Stimulated activated naive CD8-positive, alpha-beta T cell treated with anti-CD3 and anti-CD28 coated beads, Interleukin-15, amount 100 ng/mL, for 72 hours (primary cell): ENCODE data around the gene C11orf71.

ENCODE experiments used
- ATAC-seq: fragments of 150-1000 bp; cut with Tn5 transposase; 2 replicates; pipeline ENCODE4 v1.10.0; 2021; ENCODE audit warnings: mild to moderate bottlenecking, moderate library complexity
- DNase-seq, 2 donors: peaks; one replicate each; pipeline ENCODE4 v3.0.0; 2021 to 2022
- H3K27ac Mint-ChIP-seq, 2 donors: one replicate each; pipeline ENCODE4 v1.8.0; 2022; ENCODE audit warnings: mild to moderate bottlenecking in 2 of 2, mixed read lengths in 2 of 2, moderate library complexity in 2 of 2
- H3K27me3 Mint-ChIP-seq: one replicate; pipeline ENCODE4 v1.8.0; 2022; ENCODE audit warnings: mixed read lengths
- H3K4me1 Mint-ChIP-seq: one replicate; pipeline ENCODE4 v1.8.0; 2022; ENCODE audit warnings: mild to moderate bottlenecking, mixed read lengths
- H3K4me3 Mint-ChIP-seq, 2 donors: one replicate each; pipeline ENCODE4 v1.8.0; 2022; ENCODE audit warnings: mild to moderate bottlenecking in 2 of 2, mixed read lengths in 2 of 2, moderate library complexity in 1 of 2
- H3K9me3 Mint-ChIP-seq, 2 donors: one replicate each; pipeline ENCODE4 v1.8.0; 2022; ENCODE audit warnings: mixed read lengths in 2 of 2

C11orf71 gene

GRCh38 chr11:114426280-114426679 is 26.0 kb upstream of the C11orf71 start:
- no peak overlapping the region for H3K27ac Mint-ChIP-seq
- H3K27me3 Mint-ChIP-seq = no peaks in the 10 kb centered on the region
- peaks cover 0 to 7% of the 10 kb centered on the region in 2 donors for H3K9me3 Mint-ChIP-seq
- ATAC-seq (no peak), DNase-seq (no peak)
- H3K4me3 Mint-ChIP-seq = no peak overlapping the region
- peaks cover 5% of the 10 kb centered on the region for H3K4me1 Mint-ChIP-seq

- Mint-ChIP-seq H3K27me3 (no peaks in the 10 kb centered on the region), H3K27ac (peak overlapping the region in 1 of 2 donors; percentile 59), H3K4me3 (no peak overlapping the region), H3K4me1 (no peaks in the 10 kb centered on the region), H3K9me3 (no peaks in the 10 kb centered on the region)
- ATAC-seq (no peak), DNase-seq (no peak)
These were observed 16.2 kb upstream of the C11orf71 start for GRCh38 chr11:114416441-114416961.

GRCh38 chr11:114413958-114414357 is 13.6 kb upstream of the C11orf71 start:
- DNase-seq = no peak
- Mint-ChIP-seq H3K4me3 (no peak overlapping the region), H3K27me3 (no peaks in the 10 kb centered on the region), H3K27ac (no peak overlapping the region), H3K9me3 (no peaks in the 10 kb centered on the region), H3K4me1 (no peaks in the 10 kb centered on the region)
- ATAC-seq = no peak

GRCh38 chr11:114412946-114413345 is 12.6 kb upstream of the C11orf71 start:
- ATAC-seq = no peak
- H3K4me3 Mint-ChIP-seq = no peak overlapping the region

GRCh38 chr11:114401311-114401710 is 1.0 kb upstream of the C11orf71 start:
- Mint-ChIP-seq H3K4me3 (peak overlapping the region; percentile 86 to 96), H3K27me3 (no peaks in the 10 kb centered on the region), H3K9me3 (no peaks in the 10 kb centered on the region), H3K27ac (peak overlapping the region; percentile 98 to 99), H3K4me1 (peaks cover 67% of the 10 kb centered on the region)
- DNase-seq (no peak), ATAC-seq (no peak)

More at GRCh38 chr11:114412946-114413345, 12.6 kb upstream of the C11orf71 start:
- H3K4me1 Mint-ChIP-seq = no peaks in the 10 kb centered on the region
- H3K9me3 Mint-ChIP-seq = no peaks in the 10 kb centered on the region
- H3K27me3 Mint-ChIP-seq = no peaks in the 10 kb centered on the region
- no peak overlapping the region for H3K27ac Mint-ChIP-seq
- no peak for DNase-seq

GRCh38 chr11:114400915-114401223 is 558 bp upstream of the C11orf71 start:
- H3K4me3 Mint-ChIP-seq = peak overlapping the region; percentile 86 to 96
- ATAC-seq = no peak

GRCh38 chr11:114399490-114400215 is 658 bp downstream of the C11orf71 start:
- Mint-ChIP-seq H3K4me3 (peak overlapping the region; percentile 86 to 96), H3K27ac (peak overlapping the region; percentile 98 to 99), H3K9me3 (no peaks in the 10 kb centered on the region), H3K4me1 (peaks cover 50% of the 10 kb centered on the region), H3K27me3 (no peaks in the 10 kb centered on the region)
- DNase-seq (no peak), ATAC-seq (peak; percentile 36)

More at GRCh38 chr11:114400915-114401223, 558 bp upstream of the C11orf71 start:
- no peaks in the 10 kb centered on the region for H3K27me3 Mint-ChIP-seq
- no peaks in the 10 kb centered on the region for H3K9me3 Mint-ChIP-seq
- no peak for DNase-seq
- H3K27ac Mint-ChIP-seq = peak overlapping the region; percentile 98 to 99
- peaks cover 62% of the 10 kb centered on the region for H3K4me1 Mint-ChIP-seq

- Mint-ChIP-seq H3K4me3 (peak overlapping the region; percentile 86 to 96), H3K27me3 (no peaks in the 10 kb centered on the region), H3K4me1 (peaks cover 40% of the 10 kb centered on the region), H3K27ac (no peak overlapping the region), H3K9me3 (no peaks in the 10 kb centered on the region)
- ATAC-seq = no peak
- no peak for DNase-seq
These were observed 1.9 kb downstream of the C11orf71 start for GRCh38 chr11:114398303-114398920.

GRCh38 chr11:114397349-114397982 is 2.8 kb downstream of the C11orf71 start:
- Mint-ChIP-seq H3K9me3 (no peaks in the 10 kb centered on the region), H3K4me1 (peaks cover 31% of the 10 kb centered on the region), H3K27me3 (no peaks in the 10 kb centered on the region), H3K4me3 (no peak overlapping the region), H3K27ac (no peak overlapping the region)
- DNase-seq (no peak), ATAC-seq (no peak)

GRCh38 chr11:114396916-114397315 is 3.4 kb downstream of the C11orf71 start:
- H3K9me3 Mint-ChIP-seq = no peaks in the 10 kb centered on the region
- H3K27ac Mint-ChIP-seq = no peak overlapping the region
- ATAC-seq = no peak
- DNase-seq = no peak
- H3K4me1 Mint-ChIP-seq = peaks cover 26% of the 10 kb centered on the region
- no peak overlapping the region for H3K4me3 Mint-ChIP-seq
- H3K27me3 Mint-ChIP-seq = no peaks in the 10 kb centered on the region

GRCh38 chr11:114395736-114396135 is 4.6 kb downstream of the C11orf71 start:
- ATAC-seq = no peak
- H3K27ac Mint-ChIP-seq = peak overlapping the region in 1 of 2 donors; percentile 49
- H3K4me3 Mint-ChIP-seq = no peak overlapping the region
- H3K9me3 Mint-ChIP-seq = no peaks in the 10 kb centered on the region
- no peak for DNase-seq
- H3K4me1 Mint-ChIP-seq = peaks cover 24% of the 10 kb centered on the region
- H3K27me3 Mint-ChIP-seq = no peaks in the 10 kb centered on the region

- Mint-ChIP-seq H3K9me3 (no peaks in the 10 kb centered on the region), H3K27ac (no peak overlapping the region), H3K27me3 (no peaks in the 10 kb centered on the region), H3K4me1 (peaks cover 7% of the 10 kb centered on the region), H3K4me3 (no peak overlapping the region)
- ATAC-seq = no peak
- no peak for DNase-seq
These were observed 7.3 kb downstream of the C11orf71 start for GRCh38 chr11:114392735-114393667.

GRCh38 chr11:114386545-114386944 is 13.8 kb downstream of the C11orf71 start:
- no peak overlapping the region for H3K27ac Mint-ChIP-seq
- ATAC-seq (no peak), DNase-seq (no peak)
- no peaks in the 10 kb centered on the region for H3K4me1 Mint-ChIP-seq
- no peaks in the 10 kb centered on the region for H3K27me3 Mint-ChIP-seq
- H3K4me3 Mint-ChIP-seq = no peak overlapping the region
- H3K9me3 Mint-ChIP-seq = peaks cover 5 to 6% of the 10 kb centered on the region in 2 donors

GRCh38 chr11:114386131-114386530 is 14.2 kb downstream of the C11orf71 start:
- no peaks in the 10 kb centered on the region for H3K27me3 Mint-ChIP-seq
- no peak overlapping the region for H3K4me3 Mint-ChIP-seq
- ATAC-seq (no peak), DNase-seq (no peak)
- H3K9me3 Mint-ChIP-seq = peaks cover 5 to 6% of the 10 kb centered on the region in 2 donors
- no peaks in the 10 kb centered on the region for H3K4me1 Mint-ChIP-seq
- H3K27ac Mint-ChIP-seq = no peak overlapping the region

- Mint-ChIP-seq H3K27me3 (peaks cover 4% of the 10 kb centered on the region), H3K4me3 (no peak overlapping the region), H3K4me1 (peaks cover 7% of the 10 kb centered on the region), H3K27ac (no peak overlapping the region), H3K9me3 (peaks cover 5 to 6% of the 10 kb centered on the region in 2 donors)
- ATAC-seq (peak; percentile 48), DNase-seq (no peak)
These were observed 15.8 kb downstream of the C11orf71 start for GRCh38 chr11:114384487-114384886.
